Measurements from ENCODE around the gene ING5.
"Not testable (repeated sequence)": the region's sequence is repeated elsewhere in the genome, so short reads cannot be mapped to it uniquely, and the experiment has no call there.

ING5 gene

GRCh38 chr2:241701399-241702154 is at the start of gene ING5:
Gene ING5 (plus strand): TSS chr2:241702039. CDS start chr2:241702066, 27 bp downstream.
- peak; percentile 83 for DNase-seq

GRCh38 chr2:241652142-241652541 is 49.7 kb upstream of the ING5 start:
- no peak for DNase-seq

- no peak for DNase-seq
Observed at GRCh38 chr2:241652722-241653121, 49.1 kb upstream of the ING5 start.

- no peak for DNase-seq
Observed at GRCh38 chr2:241653210-241653750, 48.6 kb upstream of the ING5 start.

GRCh38 chr2:241654551-241654950 is 47.3 kb upstream of the ING5 start:
- no peak for DNase-seq

GRCh38 chr2:241655516-241656189 is 46.2 kb upstream of the ING5 start:
- DNase-seq, result no peak

GRCh38 chr2:241656190-241656741 is 45.6 kb upstream of the ING5 start:
- no peak for DNase-seq

- no peak for DNase-seq
Observed at GRCh38 chr2:241657786-241658254, 44.0 kb upstream of the ING5 start.

GRCh38 chr2:241658296-241658695 is 43.5 kb upstream of the ING5 start:
- no peak for DNase-seq

GRCh38 chr2:241659150-241659739 is 42.6 kb upstream of the ING5 start:
- DNase-seq, result peak; percentile 26

- DNase-seq, result no peak
Observed at GRCh38 chr2:241660593-241661213, 41.1 kb upstream of the ING5 start.

- DNase-seq, result not testable (repeated sequence)
Observed at GRCh38 chr2:241662731-241663130, 39.1 kb upstream of the ING5 start.

GRCh38 chr2:241665731-241666440 is 36.0 kb upstream of the ING5 start:
- no peak for DNase-seq

- DNase-seq, result no peak
Observed at GRCh38 chr2:241666627-241667400, 35.0 kb upstream of the ING5 start.

- no peak for DNase-seq
Observed at GRCh38 chr2:241668354-241668753, 33.5 kb upstream of the ING5 start.

GRCh38 chr2:241668839-241669238 is 33.0 kb upstream of the ING5 start:
- DNase-seq, result no peak

- DNase-seq, result no peak
Observed at GRCh38 chr2:241670333-241671110, 31.3 kb upstream of the ING5 start.

- DNase-seq, result no peak
Observed at GRCh38 chr2:241671457-241672240, 30.2 kb upstream of the ING5 start.

All from NCI-H510A (cell line).